ENCODE results near the gene FCHSD2. TPM values are rescaled to one million over a fixed set of nuclear protein-coding genes. Genes with fewer than 3 reads are reported as not detected.
A peak's percentile ranks its signal among the peaks of the same experiment; 100 is the strongest.

The FCHSD2 gene
- total and polyA plus RNA-seq, 9 of the 15 experiments (the other 6 are each of a cell fraction or from before 2014, with no cell fraction given), result 1.8 to 14.7 (median 6.4) TPM

DNA sequence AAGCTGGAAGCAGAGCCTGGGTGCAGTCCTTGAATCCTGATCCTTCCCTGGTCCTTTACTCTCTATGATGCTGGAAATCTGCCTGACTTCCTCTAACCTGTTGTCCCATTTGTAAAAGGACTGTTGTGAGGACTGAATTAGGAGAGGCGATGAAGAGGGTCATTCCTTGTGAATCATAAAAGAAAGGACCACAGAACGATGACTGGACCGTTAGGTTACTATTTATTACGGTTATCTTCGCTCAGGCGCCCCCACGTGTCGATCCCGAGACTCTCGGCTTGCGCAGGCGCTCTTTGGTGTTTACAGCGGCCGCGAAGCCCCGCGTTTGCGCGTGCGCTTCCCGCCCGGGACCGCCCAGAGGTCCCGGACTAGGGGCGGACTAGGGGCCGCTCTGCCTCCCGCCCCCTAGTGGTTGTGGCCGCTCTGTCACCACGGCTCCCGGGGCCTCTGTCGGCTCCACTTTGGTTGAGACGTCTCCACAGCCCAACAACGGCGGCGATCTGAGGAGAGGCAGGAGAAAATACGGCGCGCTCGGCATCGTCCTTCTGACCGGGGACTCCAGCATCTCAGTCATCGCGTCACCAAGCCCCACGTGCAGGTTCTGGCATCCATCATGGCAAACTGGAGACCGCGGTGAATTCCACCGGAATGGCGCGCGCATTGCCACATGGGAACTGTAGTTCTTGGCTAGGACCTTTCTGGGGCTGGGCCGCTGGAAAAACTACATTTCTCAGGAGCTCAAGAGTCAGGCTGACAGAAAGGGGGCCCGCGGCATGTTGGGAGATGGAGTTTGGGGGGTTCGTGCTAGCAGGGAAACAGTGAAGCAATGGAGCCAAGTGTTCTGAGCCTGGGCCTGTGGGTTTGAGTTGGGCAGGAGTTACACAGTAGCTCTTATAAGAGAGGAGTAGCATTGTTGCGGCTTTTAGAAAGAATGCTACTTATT is 348.4 kb downstream of the FCHSD2 start, which contains the start of gene STARD10 (continued):
- TF ChIP-seq, protein P1, sequence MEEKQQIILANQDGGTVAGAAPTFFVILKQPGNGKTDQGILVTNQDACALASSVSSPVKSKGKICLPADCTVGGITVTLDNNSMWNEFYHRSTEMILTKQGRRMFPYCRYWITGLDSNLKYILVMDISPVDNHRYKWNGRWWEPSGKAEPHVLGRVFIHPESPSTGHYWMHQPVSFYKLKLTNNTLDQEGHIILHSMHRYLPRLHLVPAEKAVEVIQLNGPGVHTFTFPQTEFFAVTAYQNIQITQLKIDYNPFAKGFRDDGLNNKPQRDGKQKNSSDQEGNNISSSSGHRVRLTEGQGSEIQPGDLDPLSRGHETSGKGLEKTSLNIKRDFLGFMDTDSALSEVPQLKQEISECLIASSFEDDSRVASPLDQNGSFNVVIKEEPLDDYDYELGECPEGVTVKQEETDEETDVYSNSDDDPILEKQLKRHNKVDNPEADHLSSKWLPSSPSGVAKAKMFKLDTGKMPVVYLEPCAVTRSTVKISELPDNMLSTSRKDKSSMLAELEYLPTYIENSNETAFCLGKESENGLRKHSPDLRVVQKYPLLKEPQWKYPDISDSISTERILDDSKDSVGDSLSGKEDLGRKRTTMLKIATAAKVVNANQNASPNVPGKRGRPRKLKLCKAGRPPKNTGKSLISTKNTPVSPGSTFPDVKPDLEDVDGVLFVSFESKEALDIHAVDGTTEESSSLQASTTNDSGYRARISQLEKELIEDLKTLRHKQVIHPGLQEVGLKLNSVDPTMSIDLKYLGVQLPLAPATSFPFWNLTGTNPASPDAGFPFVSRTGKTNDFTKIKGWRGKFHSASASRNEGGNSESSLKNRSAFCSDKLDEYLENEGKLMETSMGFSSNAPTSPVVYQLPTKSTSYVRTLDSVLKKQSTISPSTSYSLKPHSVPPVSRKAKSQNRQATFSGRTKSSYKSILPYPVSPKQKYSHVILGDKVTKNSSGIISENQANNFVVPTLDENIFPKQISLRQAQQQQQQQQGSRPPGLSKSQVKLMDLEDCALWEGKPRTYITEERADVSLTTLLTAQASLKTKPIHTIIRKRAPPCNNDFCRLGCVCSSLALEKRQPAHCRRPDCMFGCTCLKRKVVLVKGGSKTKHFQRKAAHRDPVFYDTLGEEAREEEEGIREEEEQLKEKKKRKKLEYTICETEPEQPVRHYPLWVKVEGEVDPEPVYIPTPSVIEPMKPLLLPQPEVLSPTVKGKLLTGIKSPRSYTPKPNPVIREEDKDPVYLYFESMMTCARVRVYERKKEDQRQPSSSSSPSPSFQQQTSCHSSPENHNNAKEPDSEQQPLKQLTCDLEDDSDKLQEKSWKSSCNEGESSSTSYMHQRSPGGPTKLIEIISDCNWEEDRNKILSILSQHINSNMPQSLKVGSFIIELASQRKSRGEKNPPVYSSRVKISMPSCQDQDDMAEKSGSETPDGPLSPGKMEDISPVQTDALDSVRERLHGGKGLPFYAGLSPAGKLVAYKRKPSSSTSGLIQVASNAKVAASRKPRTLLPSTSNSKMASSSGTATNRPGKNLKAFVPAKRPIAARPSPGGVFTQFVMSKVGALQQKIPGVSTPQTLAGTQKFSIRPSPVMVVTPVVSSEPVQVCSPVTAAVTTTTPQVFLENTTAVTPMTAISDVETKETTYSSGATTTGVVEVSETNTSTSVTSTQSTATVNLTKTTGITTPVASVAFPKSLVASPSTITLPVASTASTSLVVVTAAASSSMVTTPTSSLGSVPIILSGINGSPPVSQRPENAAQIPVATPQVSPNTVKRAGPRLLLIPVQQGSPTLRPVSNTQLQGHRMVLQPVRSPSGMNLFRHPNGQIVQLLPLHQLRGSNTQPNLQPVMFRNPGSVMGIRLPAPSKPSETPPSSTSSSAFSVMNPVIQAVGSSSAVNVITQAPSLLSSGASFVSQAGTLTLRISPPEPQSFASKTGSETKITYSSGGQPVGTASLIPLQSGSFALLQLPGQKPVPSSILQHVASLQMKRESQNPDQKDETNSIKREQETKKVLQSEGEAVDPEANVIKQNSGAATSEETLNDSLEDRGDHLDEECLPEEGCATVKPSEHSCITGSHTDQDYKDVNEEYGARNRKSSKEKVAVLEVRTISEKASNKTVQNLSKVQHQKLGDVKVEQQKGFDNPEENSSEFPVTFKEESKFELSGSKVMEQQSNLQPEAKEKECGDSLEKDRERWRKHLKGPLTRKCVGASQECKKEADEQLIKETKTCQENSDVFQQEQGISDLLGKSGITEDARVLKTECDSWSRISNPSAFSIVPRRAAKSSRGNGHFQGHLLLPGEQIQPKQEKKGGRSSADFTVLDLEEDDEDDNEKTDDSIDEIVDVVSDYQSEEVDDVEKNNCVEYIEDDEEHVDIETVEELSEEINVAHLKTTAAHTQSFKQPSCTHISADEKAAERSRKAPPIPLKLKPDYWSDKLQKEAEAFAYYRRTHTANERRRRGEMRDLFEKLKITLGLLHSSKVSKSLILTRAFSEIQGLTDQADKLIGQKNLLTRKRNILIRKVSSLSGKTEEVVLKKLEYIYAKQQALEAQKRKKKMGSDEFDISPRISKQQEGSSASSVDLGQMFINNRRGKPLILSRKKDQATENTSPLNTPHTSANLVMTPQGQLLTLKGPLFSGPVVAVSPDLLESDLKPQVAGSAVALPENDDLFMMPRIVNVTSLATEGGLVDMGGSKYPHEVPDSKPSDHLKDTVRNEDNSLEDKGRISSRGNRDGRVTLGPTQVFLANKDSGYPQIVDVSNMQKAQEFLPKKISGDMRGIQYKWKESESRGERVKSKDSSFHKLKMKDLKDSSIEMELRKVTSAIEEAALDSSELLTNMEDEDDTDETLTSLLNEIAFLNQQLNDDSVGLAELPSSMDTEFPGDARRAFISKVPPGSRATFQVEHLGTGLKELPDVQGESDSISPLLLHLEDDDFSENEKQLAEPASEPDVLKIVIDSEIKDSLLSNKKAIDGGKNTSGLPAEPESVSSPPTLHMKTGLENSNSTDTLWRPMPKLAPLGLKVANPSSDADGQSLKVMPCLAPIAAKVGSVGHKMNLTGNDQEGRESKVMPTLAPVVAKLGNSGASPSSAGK (IDR thresholded peaks at IDR 0.05), result peak; percentile 84
- TF ChIP-seq ZNF518B (CRISPR knock-in tag; IDR thresholded peaks at IDR 0.05) (no peak), KHSRP (IDR thresholded peaks at IDR 0.05) (no peak), ZBTB26 (CRISPR knock-in tag; IDR thresholded peaks at IDR 0.05) (no peak), FOXO4 (CRISPR knock-in tag; IDR thresholded peaks at IDR 0.05) (no peak), RFX5 (IDR thresholded peaks at IDR 0.05; ENCODE audit: low read depth, low read length) (no peak), SOX6 (IDR thresholded peaks at IDR 0.05) (peak; percentile 36; the same call in 1 of the 2 replicates), RBBP5 (IDR thresholded peaks at IDR 0.05; ENCODE audit: borderline replicate concordance, insufficient read depth, low read length, poor library complexity, severe bottlenecking) (peak; percentile 68)

Measured in K562 (cell line).